ENCODE measurements around the gene IGF1R. TPM values are rescaled to one million over a fixed set of nuclear protein-coding genes. Genes with fewer than 3 reads are reported as not detected.

IGF1R gene
- total and polyA plus RNA-seq, 2 of the 13 experiments (the other 11 are each of a cell fraction or from before 2014, with no cell fraction given) = 15.9 to 18.4 TPM

DNA sequence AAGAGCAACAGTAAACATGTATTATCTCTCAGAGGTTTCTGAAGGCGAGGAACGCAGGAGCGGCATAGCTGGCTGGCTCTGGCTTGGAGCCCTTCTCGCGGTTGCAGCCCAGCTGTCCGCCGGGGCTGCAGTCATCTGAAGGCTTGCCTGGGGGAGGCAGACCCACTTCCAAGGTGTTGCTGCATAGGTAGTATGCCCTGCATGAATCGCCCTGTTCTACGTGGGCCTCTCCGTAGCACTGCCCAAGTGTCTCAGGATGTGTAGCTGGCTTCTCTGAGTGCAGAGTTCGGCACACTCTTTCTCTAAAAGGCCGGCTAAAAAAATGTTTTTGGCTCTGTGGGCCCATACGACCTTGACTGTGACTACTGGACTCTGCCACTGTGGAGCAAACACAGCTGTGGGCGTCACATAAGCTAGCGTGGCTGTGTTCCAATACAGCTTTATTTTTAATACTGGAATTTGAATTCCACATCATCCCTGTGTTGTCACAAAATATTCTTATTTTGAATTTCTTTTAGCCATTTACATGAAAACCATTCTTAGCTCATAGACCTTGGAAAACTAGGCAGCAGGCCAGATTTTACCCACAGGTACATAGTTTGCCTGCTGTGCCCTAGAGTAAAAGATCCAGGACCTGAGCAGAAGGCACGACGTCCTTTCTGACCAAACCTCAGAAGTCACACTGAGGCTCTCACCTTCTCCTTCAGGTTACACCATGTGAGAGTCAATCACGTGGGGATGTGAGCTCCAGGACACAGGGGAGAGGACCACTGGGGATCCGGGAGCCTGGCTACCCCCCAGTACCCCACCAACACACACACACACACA is 303.4 kb downstream of the IGF1R start (continued):
- TF ChIP-seq GPN1 (CRISPR knock-in tag; IDR thresholded peaks at IDR 0.05; ENCODE audit: borderline replicate concordance) (no peak), ZFP37 (CRISPR knock-in tag; IDR thresholded peaks at IDR 0.05; ENCODE audit: borderline replicate concordance) (no peak), POLR2A (IDR thresholded peaks at IDR 0.05; ENCODE audit: insufficient read depth in 1 of 2, low read depth in 2 of 2, low read length in 2 of 2) (no peak), NFYB (CRISPR knock-in tag; IDR thresholded peaks at IDR 0.05) (no peak), ZFP36 (IDR thresholded peaks at IDR 0.05; ENCODE audit: borderline replicate concordance, low read depth, low read length, partially characterized antibody) (no peak), YY1 (IDR thresholded peaks at IDR 0.05; ENCODE audit: insufficient read depth, insufficient replicate concordance, low read depth, low read length) (no peak), STAG1 (CRISPR knock-in tag; IDR thresholded peaks at IDR 0.05) (no peak), HDAC2 (CRISPR knock-in tag; IDR thresholded peaks at IDR 0.05) (no peak), ZNF331 (CRISPR knock-in tag; IDR thresholded peaks at IDR 0.05) (no peak), PPARG (CRISPR knock-in tag; conservative IDR thresholded peaks at IDR 0.05) (0 out of 2 replicates have a peak, but pooled peaks have one; percentile 14), PAWR (CRISPR knock-in tag; IDR thresholded peaks at IDR 0.05; ENCODE audit: borderline replicate concordance) (no peak), HMGA1 (CRISPR knock-in tag; conservative IDR thresholded peaks at IDR 0.05) (no peak), ZC3H4 (CRISPR knock-in tag; IDR thresholded peaks at IDR 0.05; ENCODE audit: borderline replicate concordance) (no peak), EZH2 (conservative IDR thresholded peaks at IDR 0.05; ENCODE audit: low read depth, low read length) (no peak), ZKSCAN8 (CRISPR knock-in tag; IDR thresholded peaks at IDR 0.05; ENCODE audit: borderline replicate concordance) (no peak), BHLHE40 (IDR thresholded peaks at IDR 0.05; ENCODE audit: low read length) (no peak), PHF21A (CRISPR knock-in tag; IDR thresholded peaks at IDR 0.05) (no peak), PLRG1 (conservative IDR thresholded peaks at IDR 0.05) (no peak), FOXK2 (IDR thresholded peaks at IDR 0.05) (no peak), RAD51 (IDR thresholded peaks at IDR 0.05; ENCODE audit: borderline replicate concordance) (no peak)
- TF ChIP-seq, protein P1, sequence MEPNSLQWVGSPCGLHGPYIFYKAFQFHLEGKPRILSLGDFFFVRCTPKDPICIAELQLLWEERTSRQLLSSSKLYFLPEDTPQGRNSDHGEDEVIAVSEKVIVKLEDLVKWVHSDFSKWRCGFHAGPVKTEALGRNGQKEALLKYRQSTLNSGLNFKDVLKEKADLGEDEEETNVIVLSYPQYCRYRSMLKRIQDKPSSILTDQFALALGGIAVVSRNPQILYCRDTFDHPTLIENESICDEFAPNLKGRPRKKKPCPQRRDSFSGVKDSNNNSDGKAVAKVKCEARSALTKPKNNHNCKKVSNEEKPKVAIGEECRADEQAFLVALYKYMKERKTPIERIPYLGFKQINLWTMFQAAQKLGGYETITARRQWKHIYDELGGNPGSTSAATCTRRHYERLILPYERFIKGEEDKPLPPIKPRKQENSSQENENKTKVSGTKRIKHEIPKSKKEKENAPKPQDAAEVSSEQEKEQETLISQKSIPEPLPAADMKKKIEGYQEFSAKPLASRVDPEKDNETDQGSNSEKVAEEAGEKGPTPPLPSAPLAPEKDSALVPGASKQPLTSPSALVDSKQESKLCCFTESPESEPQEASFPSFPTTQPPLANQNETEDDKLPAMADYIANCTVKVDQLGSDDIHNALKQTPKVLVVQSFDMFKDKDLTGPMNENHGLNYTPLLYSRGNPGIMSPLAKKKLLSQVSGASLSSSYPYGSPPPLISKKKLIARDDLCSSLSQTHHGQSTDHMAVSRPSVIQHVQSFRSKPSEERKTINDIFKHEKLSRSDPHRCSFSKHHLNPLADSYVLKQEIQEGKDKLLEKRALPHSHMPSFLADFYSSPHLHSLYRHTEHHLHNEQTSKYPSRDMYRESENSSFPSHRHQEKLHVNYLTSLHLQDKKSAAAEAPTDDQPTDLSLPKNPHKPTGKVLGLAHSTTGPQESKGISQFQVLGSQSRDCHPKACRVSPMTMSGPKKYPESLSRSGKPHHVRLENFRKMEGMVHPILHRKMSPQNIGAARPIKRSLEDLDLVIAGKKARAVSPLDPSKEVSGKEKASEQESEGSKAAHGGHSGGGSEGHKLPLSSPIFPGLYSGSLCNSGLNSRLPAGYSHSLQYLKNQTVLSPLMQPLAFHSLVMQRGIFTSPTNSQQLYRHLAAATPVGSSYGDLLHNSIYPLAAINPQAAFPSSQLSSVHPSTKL (CRISPR knock-in tag; IDR thresholded peaks at IDR 0.05) = 0 out of 2 replicates have a peak, but pooled peaks have one; percentile 20
- TF ChIP-seq, protein P2, sequence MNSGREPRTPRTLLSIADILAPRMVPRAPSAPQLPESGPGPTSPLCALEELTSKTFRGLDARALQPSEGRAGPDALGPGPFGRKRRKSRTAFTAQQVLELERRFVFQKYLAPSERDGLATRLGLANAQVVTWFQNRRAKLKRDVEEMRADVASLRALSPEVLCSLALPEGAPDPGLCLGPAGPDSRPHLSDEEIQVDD (CRISPR knock-in tag; IDR thresholded peaks at IDR 0.05; ENCODE audit: borderline replicate concordance) = no peak
- TF ChIP-seq, protein P3, sequence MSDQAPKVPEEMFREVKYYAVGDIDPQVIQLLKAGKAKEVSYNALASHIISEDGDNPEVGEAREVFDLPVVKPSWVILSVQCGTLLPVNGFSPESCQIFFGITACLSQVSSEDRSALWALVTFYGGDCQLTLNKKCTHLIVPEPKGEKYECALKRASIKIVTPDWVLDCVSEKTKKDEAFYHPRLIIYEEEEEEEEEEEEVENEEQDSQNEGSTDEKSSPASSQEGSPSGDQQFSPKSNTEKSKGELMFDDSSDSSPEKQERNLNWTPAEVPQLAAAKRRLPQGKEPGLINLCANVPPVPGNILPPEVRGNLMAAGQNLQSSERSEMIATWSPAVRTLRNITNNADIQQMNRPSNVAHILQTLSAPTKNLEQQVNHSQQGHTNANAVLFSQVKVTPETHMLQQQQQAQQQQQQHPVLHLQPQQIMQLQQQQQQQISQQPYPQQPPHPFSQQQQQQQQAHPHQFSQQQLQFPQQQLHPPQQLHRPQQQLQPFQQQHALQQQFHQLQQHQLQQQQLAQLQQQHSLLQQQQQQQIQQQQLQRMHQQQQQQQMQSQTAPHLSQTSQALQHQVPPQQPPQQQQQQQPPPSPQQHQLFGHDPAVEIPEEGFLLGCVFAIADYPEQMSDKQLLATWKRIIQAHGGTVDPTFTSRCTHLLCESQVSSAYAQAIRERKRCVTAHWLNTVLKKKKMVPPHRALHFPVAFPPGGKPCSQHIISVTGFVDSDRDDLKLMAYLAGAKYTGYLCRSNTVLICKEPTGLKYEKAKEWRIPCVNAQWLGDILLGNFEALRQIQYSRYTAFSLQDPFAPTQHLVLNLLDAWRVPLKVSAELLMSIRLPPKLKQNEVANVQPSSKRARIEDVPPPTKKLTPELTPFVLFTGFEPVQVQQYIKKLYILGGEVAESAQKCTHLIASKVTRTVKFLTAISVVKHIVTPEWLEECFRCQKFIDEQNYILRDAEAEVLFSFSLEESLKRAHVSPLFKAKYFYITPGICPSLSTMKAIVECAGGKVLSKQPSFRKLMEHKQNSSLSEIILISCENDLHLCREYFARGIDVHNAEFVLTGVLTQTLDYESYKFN (CRISPR knock-in tag; conservative IDR thresholded peaks at IDR 0.05) = peak; percentile 50
- TF ChIP-seq, protein P4, sequence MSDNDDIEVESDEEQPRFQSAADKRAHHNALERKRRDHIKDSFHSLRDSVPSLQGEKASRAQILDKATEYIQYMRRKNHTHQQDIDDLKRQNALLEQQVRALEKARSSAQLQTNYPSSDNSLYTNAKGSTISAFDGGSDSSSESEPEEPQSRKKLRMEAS (IDR thresholded peaks at IDR 0.05) = no peak
